SK-N-SH treated with all-trans-retinoic acid at 6 μM for 48 hours (cell line): ENCODE results near the gene ATP13A5.

Experiments used
- ATAC-seq: fragments of 200-7000 bp; cut with Tn5 transposase; 3 replicates; pipeline ENCODE4 v1.9.1; 2020; ENCODE audit warnings: mild to moderate bottlenecking, moderate library complexity
- ARNTL ChIP-seq: fragments of 450-650 bp; formaldehyde crosslinking; IDR thresholded peaks from 2 replicates; pipeline ENCODE4 v1.5.0; 2020; ENCODE audit warnings: low read depth, mild to moderate bottlenecking, moderate library complexity, borderline replicate concordance
- BACH2 ChIP-seq: fragments of 250-450 bp; sonication (Bioruptor Pico); IDR thresholded peaks from 2 replicates; pipeline ENCODE4 v1.9.0; 2021; ENCODE audit warnings: mild to moderate bottlenecking, borderline replicate concordance
- CSDC2 ChIP-seq: fragments of 250-450 bp; sonication (Bioruptor Pico); IDR thresholded peaks from 2 replicates; pipeline ENCODE4 v1.5.0; 2020; ENCODE audit warnings: mild to moderate bottlenecking, moderate library complexity
- GLIS3 ChIP-seq: fragments of 250-450 bp; sonication (Bioruptor Pico); IDR thresholded peaks from 2 replicates; pipeline ENCODE4 v1.5.0; 2020; ENCODE audit warnings: mild to moderate bottlenecking, moderate library complexity
- OSR1 ChIP-seq: fragments of 250-450 bp; sonication (Bioruptor Pico); IDR thresholded peaks from 2 replicates; pipeline ENCODE4 v1.8.0; 2022; ENCODE audit warnings: moderate library complexity, mild to moderate bottlenecking, inconsistent platforms
- POU6F1 ChIP-seq: fragments of 250-450 bp; sonication (Bioruptor Pico); IDR thresholded peaks from 2 replicates; pipeline ENCODE4 v1.8.0; 2021; ENCODE audit warnings: low read depth, mild to moderate bottlenecking, moderate library complexity, borderline replicate concordance
- PPARA ChIP-seq: fragments of 250-450 bp; sonication (Bioruptor Pico); IDR thresholded peaks from 2 replicates; pipeline ENCODE4 v1.5.0; 2020; ENCODE audit warnings: mild to moderate bottlenecking, borderline replicate concordance
- RARB ChIP-seq: fragments of 250-450 bp; sonication (Bioruptor Pico); IDR thresholded peaks from 2 replicates; pipeline ENCODE4 v1.8.0; 2021; ENCODE audit warnings: mild to moderate bottlenecking, moderate library complexity
- SNAI2 ChIP-seq: fragments of 250-450 bp; sonication (Bioruptor Pico); IDR thresholded peaks from 2 replicates; pipeline ENCODE4 v1.5.0; 2020; ENCODE audit warnings: mild to moderate bottlenecking, moderate library complexity
- TCF4 ChIP-seq: fragments of 250-450 bp; sonication (Bioruptor Pico); IDR thresholded peaks from 2 replicates; pipeline ENCODE4 v1.8.0; 2021; ENCODE audit warnings: mild to moderate bottlenecking, moderate library complexity, borderline replicate concordance
- TOX ChIP-seq: fragments of 250-450 bp; sonication (Bioruptor Pico); IDR thresholded peaks from 2 replicates; pipeline ENCODE4 v1.8.0; 2021; ENCODE audit warnings: mild to moderate bottlenecking, moderate library complexity, borderline replicate concordance
- ZFP3 ChIP-seq: fragments of 250-450 bp; sonication (Bioruptor Pico); IDR thresholded peaks from 2 replicates; pipeline ENCODE4 v1.5.0; 2020; ENCODE audit warnings: mild to moderate bottlenecking, moderate library complexity
- ZFP30 ChIP-seq: fragments of 450-650 bp; formaldehyde crosslinking; IDR thresholded peaks from 2 replicates; pipeline ENCODE4 v1.5.0; 2022; ENCODE audit warnings: mild to moderate bottlenecking, moderate library complexity
- ZNF565 ChIP-seq: fragments of 450-650 bp; formaldehyde crosslinking; conservative IDR thresholded peaks from 2 replicates; pipeline ENCODE4 v1.5.0; 2020; ENCODE audit warnings: low read depth, mild to moderate bottlenecking, moderate library complexity
- ZNF70 ChIP-seq: fragments of 450-650 bp; formaldehyde crosslinking; IDR thresholded peaks from 2 replicates; pipeline ENCODE4 v1.5.0; 2020; ENCODE audit warnings: mild to moderate bottlenecking, moderate library complexity
- ZNF8 ChIP-seq: fragments of 450-650 bp; formaldehyde crosslinking; IDR thresholded peaks from 2 replicates; pipeline ENCODE4 v1.5.0; 2020; ENCODE audit warnings: mild to moderate bottlenecking, moderate library complexity
- TF ChIP-seq, protein P1 (sequence below): fragments of 250-450 bp; sonication (Bioruptor Pico); IDR thresholded peaks from 2 replicates; pipeline ENCODE4 v1.5.1; 2021; ENCODE audit warnings: mild to moderate bottlenecking, moderate library complexity
- TF ChIP-seq, protein P2 (sequence below): fragments of 250-450 bp; sonication (Bioruptor Pico); IDR thresholded peaks from 2 replicates; pipeline ENCODE4 v1.5.0; 2020; ENCODE audit warnings: mild to moderate bottlenecking, moderate library complexity
- TF ChIP-seq, protein P3 (sequence below): fragments of 250-450 bp; sonication (Bioruptor Pico); IDR thresholded peaks from 2 replicates; pipeline ENCODE4 v1.8.0; 2020; ENCODE audit warnings: mild to moderate bottlenecking, moderate library complexity, borderline replicate concordance

Gene ATP13A5

DNA sequence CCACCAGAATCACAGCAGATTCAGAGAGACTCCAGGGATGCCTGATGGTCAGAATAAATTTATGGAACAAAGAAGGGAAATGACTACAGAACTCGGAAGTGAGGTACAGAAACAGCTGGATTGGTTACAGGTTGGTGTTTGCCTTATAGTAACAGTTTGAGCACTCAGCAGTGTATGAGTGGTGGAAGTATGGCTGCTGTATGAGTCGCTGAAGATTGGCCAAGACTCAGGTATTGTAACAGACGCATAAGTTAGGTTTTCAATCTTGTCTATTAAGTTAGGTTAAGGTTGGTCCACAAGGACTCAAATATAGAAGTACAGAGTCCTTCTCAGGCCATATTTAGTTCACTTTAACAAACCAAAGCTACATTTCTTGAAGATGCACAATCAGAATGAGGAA is 33.1 kb downstream of the ATP13A5 start:
- TF ChIP-seq GLIS3 (CRISPR knock-in tag) (no peak), ZFP3 (CRISPR knock-in tag) (no peak), TCF4 (CRISPR knock-in tag) (no peak), OSR1 (CRISPR knock-in tag) (no peak), ARNTL (no peak), CSDC2 (CRISPR knock-in tag) (no peak), POU6F1 (CRISPR knock-in tag) (no peak), PPARA (no peak), ZNF70 (no peak), ZNF565 (no peak), RARB (CRISPR knock-in tag) (no peak), BACH2 (CRISPR knock-in tag) (no peak), ZFP30 (CRISPR knock-in tag) (no peak), ZNF8 (CRISPR knock-in tag) (no peak)
- TF ChIP-seq, protein P1, sequence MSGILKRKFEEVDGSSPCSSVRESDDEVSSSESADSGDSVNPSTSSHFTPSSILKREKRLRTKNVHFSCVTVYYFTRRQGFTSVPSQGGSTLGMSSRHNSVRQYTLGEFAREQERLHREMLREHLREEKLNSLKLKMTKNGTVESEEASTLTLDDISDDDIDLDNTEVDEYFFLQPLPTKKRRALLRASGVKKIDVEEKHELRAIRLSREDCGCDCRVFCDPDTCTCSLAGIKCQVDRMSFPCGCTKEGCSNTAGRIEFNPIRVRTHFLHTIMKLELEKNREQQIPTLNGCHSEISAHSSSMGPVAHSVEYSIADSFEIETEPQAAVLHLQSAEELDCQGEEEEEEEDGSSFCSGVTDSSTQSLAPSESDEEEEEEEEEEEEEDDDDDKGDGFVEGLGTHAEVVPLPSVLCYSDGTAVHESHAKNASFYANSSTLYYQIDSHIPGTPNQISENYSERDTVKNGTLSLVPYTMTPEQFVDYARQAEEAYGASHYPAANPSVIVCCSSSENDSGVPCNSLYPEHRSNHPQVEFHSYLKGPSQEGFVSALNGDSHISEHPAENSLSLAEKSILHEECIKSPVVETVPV, result no peak
- TF ChIP-seq, protein P2, sequence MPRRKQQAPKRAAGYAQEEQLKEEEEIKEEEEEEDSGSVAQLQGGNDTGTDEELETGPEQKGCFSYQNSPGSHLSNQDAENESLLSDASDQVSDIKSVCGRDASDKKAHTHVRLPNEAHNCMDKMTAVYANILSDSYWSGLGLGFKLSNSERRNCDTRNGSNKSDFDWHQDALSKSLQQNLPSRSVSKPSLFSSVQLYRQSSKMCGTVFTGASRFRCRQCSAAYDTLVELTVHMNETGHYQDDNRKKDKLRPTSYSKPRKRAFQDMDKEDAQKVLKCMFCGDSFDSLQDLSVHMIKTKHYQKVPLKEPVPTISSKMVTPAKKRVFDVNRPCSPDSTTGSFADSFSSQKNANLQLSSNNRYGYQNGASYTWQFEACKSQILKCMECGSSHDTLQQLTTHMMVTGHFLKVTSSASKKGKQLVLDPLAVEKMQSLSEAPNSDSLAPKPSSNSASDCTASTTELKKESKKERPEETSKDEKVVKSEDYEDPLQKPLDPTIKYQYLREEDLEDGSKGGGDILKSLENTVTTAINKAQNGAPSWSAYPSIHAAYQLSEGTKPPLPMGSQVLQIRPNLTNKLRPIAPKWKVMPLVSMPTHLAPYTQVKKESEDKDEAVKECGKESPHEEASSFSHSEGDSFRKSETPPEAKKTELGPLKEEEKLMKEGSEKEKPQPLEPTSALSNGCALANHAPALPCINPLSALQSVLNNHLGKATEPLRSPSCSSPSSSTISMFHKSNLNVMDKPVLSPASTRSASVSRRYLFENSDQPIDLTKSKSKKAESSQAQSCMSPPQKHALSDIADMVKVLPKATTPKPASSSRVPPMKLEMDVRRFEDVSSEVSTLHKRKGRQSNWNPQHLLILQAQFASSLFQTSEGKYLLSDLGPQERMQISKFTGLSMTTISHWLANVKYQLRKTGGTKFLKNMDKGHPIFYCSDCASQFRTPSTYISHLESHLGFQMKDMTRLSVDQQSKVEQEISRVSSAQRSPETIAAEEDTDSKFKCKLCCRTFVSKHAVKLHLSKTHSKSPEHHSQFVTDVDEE (CRISPR knock-in tag), result no peak
- TF ChIP-seq, all 23 proteins: peak for 0
- no peak for ATAC-seq

DNA sequence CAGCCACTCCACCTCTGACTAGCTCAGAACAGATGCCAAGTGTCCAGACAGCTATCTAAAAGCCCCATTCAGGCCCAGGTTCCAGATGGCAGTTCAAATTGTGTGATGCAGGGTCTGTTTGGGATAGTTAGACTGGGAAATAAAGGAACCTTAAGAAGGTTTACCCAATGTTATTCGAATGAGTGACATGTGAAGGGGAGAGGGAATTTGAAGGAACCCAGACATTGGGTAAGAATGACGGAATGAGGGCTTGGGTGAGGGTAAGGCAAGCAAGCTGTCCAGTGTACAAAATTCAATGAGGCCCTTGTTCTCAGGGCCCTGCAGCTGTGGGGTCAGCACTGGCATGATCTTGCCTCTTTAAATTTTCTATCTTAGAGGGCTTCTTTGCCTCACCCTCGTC is 34.1 kb downstream of the ATP13A5 start:
- ATAC-seq, result no peak

DNA sequence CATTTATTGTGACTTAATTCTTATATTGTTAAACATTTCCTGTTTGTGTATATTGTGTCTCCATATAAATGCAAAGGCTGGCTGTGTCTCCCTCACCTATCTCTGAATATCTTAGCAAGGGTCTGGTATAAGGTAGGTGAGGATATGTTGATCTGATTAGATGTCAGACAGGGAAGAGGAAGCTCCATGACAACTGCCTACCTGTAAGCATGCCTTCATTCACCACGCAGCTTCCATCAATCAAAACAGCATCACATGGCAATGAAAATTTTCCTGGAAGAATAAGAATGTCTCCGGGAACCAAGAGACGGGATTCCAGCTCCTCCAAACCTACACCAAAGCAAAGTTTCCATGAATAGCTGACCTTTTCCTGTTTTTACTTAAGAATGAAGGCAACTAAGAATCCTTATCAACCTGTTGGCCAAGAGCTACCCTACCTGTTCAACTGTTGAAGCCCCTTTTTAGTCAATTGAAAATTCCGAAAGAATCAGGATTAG is 34.8 kb downstream of the ATP13A5 start:
- no peak for ATAC-seq
- TF ChIP-seq ZFP3 (CRISPR knock-in tag) (no peak), BACH2 (CRISPR knock-in tag) (no peak), ZNF70 (no peak), RARB (CRISPR knock-in tag) (no peak), ZNF565 (no peak), SNAI2 (CRISPR knock-in tag) (no peak)
- TF ChIP-seq, protein P3, sequence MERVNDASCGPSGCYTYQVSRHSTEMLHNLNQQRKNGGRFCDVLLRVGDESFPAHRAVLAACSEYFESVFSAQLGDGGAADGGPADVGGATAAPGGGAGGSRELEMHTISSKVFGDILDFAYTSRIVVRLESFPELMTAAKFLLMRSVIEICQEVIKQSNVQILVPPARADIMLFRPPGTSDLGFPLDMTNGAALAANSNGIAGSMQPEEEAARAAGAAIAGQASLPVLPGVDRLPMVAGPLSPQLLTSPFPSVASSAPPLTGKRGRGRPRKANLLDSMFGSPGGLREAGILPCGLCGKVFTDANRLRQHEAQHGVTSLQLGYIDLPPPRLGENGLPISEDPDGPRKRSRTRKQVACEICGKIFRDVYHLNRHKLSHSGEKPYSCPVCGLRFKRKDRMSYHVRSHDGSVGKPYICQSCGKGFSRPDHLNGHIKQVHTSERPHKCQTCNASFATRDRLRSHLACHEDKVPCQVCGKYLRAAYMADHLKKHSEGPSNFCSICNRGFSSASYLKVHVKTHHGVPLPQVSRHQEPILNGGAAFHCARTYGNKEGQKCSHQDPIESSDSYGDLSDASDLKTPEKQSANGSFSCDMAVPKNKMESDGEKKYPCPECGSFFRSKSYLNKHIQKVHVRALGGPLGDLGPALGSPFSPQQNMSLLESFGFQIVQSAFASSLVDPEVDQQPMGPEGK, result no peak
- TF ChIP-seq, all 23 proteins: peak for 0

More for the DNA sequence above, 34.1 kb downstream of the ATP13A5 start:
- TF ChIP-seq ARNTL, result no peak
- no peak for TF ChIP-seq ZNF8 (CRISPR knock-in tag)
- TF ChIP-seq GLIS3 (CRISPR knock-in tag), result no peak
- TF ChIP-seq CSDC2 (CRISPR knock-in tag), result no peak
- no peak for TF ChIP-seq SNAI2 (CRISPR knock-in tag)
- TF ChIP-seq ZNF565, result no peak
- no peak for TF ChIP-seq ZFP3 (CRISPR knock-in tag)
- no peak for TF ChIP-seq ZFP30 (CRISPR knock-in tag)
- TF ChIP-seq TOX, result no peak

GRCh38 chr3:193342551-193342950 is 36.0 kb downstream of the ATP13A5 start:
- no peak for ATAC-seq
- TF ChIP-seq, protein P3, result no peak
- no peak for TF ChIP-seq ZNF8 (CRISPR knock-in tag)
